HL-60 (cell line): ENCODE results near the gene CACNA1D.

Experiments
- DNase-seq, 2 experiments: peaks; one replicate each; pipeline ENCODE4 v3.0.0-alpha.2; 2010 to 2020; ENCODE audit warnings: low read depth in 1 of 2, low spot score in 1 of 2
- H3K27ac ChIP-seq: fragments of 250-450 bp; sonication (Bioruptor Pico); replicated peaks from 2 replicates; pipeline ENCODE4 v1.5.1; 2020; ENCODE audit warnings: mild to moderate bottlenecking, moderate library complexity
- H3K27me3 ChIP-seq: fragments of 250-450 bp; sonication (Bioruptor Pico); 2 replicates; pipeline ENCODE4 v1.5.1; 2021; ENCODE audit warnings: mild to moderate bottlenecking, moderate library complexity; ENCODE audit not compliant: insufficient read depth, poor library complexity, severe bottlenecking
- H3K4me3 ChIP-seq: replicated peaks from 2 replicates; pipeline ENCODE4 v1.5.1; 2011; ENCODE audit warnings: mild to moderate bottlenecking, control low read depth, low read length; ENCODE audit not compliant: insufficient read depth
- GABPA ChIP-seq: IDR thresholded peaks from 2 replicates; pipeline ENCODE4 v1.6.1; 2012; ENCODE audit warnings: low read depth
- POLR2AphosphoS5 ChIP-seq: IDR thresholded peaks from 2 replicates; pipeline ENCODE4 v1.6.1; 2012; ENCODE audit warnings: low read depth
- SPI1 ChIP-seq: IDR thresholded peaks from 2 replicates; pipeline ENCODE4 v1.6.1; 2012; ENCODE audit warnings: low read depth, mild to moderate bottlenecking, borderline replicate concordance
- TF ChIP-seq, protein P1 (sequence below): IDR thresholded peaks from 2 replicates; pipeline ENCODE4 v1.6.1; 2012; ENCODE audit warnings: low read depth; ENCODE audit not compliant: insufficient replicate concordance
- TF ChIP-seq, protein P2 (sequence below): IDR thresholded peaks from one replicate; pipeline ENCODE4 v1.5.1; 2011; ENCODE audit warnings: low read length, control low read depth, inconsistent platforms; ENCODE audit not compliant: insufficient read depth

Gene CACNA1D

DNA sequence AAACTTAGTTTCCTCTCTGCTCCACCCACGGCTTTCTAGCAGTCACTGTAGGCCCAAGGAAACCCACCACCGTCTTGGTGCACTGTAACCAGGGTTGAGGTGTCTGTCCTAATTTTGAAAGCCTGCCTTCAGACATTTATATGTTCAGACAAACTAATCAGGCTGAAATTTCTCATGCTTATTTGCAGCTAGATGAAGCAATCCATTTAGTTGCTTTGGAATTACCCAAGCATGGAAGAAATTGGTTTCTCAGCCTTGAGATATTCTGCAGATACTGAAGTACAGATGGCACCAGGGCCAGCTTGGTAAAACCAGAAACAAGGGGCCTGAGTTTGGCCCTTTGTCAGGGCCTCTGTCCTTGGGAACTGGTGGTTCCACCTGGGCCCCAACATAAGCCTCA is 105.4 kb downstream of the CACNA1D start:
- DNase-seq, result no peak
- Histone ChIP-seq H3K27ac (no peak overlapping the region), H3K27me3 (peaks cover 2% of the 10 kb centered on the region), H3K4me3 (no peak overlapping the region)
- TF ChIP-seq, protein P1, sequence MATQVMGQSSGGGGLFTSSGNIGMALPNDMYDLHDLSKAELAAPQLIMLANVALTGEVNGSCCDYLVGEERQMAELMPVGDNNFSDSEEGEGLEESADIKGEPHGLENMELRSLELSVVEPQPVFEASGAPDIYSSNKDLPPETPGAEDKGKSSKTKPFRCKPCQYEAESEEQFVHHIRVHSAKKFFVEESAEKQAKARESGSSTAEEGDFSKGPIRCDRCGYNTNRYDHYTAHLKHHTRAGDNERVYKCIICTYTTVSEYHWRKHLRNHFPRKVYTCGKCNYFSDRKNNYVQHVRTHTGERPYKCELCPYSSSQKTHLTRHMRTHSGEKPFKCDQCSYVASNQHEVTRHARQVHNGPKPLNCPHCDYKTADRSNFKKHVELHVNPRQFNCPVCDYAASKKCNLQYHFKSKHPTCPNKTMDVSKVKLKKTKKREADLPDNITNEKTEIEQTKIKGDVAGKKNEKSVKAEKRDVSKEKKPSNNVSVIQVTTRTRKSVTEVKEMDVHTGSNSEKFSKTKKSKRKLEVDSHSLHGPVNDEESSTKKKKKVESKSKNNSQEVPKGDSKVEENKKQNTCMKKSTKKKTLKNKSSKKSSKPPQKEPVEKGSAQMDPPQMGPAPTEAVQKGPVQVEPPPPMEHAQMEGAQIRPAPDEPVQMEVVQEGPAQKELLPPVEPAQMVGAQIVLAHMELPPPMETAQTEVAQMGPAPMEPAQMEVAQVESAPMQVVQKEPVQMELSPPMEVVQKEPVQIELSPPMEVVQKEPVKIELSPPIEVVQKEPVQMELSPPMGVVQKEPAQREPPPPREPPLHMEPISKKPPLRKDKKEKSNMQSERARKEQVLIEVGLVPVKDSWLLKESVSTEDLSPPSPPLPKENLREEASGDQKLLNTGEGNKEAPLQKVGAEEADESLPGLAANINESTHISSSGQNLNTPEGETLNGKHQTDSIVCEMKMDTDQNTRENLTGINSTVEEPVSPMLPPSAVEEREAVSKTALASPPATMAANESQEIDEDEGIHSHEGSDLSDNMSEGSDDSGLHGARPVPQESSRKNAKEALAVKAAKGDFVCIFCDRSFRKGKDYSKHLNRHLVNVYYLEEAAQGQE, result no peak

DNA sequence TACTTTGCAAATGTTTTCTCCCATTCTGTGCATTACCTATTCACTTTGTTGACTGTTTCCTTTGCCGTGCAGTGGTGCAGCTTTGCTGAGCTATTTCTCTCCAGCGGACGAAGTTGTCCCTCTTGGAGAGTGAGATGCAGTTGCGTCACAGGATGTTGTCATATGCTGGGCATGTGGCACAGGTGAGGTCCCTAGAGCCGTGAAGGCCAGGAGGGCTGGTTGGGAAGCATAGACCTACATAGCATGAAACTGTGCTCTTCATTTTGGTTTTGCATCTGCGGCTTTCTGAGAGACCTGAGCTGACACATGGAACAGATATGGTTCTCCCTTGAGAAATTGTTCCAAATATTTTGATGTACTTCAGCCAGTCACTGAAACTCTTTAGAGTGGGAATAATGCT is 108.5 kb downstream of the CACNA1D start:
- TF ChIP-seq, protein P2, sequence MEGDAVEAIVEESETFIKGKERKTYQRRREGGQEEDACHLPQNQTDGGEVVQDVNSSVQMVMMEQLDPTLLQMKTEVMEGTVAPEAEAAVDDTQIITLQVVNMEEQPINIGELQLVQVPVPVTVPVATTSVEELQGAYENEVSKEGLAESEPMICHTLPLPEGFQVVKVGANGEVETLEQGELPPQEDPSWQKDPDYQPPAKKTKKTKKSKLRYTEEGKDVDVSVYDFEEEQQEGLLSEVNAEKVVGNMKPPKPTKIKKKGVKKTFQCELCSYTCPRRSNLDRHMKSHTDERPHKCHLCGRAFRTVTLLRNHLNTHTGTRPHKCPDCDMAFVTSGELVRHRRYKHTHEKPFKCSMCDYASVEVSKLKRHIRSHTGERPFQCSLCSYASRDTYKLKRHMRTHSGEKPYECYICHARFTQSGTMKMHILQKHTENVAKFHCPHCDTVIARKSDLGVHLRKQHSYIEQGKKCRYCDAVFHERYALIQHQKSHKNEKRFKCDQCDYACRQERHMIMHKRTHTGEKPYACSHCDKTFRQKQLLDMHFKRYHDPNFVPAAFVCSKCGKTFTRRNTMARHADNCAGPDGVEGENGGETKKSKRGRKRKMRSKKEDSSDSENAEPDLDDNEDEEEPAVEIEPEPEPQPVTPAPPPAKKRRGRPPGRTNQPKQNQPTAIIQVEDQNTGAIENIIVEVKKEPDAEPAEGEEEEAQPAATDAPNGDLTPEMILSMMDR, result no peak
- TF ChIP-seq, protein P1, result no peak
- TF ChIP-seq GABPA, result no peak
- Histone ChIP-seq H3K27ac (no peak overlapping the region), H3K27me3 (no peaks in the 10 kb centered on the region), H3K4me3 (no peak overlapping the region)
- no peak for DNase-seq

DNA sequence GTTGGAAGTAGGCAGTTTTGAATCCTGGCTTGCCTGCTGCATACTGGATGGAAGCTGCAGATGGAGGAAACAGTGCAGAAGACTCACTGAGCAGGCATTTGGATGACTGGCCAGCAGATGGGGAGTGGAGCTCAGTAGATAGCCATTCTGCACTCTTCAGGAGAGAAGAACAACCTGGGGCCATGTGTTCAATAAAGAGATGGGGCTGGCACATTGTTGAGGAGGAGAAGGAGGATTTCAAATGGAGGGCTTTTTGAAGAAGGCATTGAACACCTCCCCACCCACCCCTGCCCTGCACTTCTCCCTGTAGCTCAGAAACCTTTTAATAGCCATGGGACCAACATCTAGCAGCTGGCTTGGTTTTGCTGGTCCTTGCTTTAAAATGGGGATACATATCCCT is 109.8 kb downstream of the CACNA1D start:
- no peak for TF ChIP-seq SPI1
- TF ChIP-seq, protein P2, result no peak
- TF ChIP-seq POLR2AphosphoS5, result no peak
- TF ChIP-seq, protein P1, result no peak
- TF ChIP-seq GABPA, result no peak
- DNase-seq, result no peak
- no peaks in the 10 kb centered on the region for H3K27me3 ChIP-seq
- H3K4me3 ChIP-seq, result no peak overlapping the region
- no peak overlapping the region for H3K27ac ChIP-seq

DNA sequence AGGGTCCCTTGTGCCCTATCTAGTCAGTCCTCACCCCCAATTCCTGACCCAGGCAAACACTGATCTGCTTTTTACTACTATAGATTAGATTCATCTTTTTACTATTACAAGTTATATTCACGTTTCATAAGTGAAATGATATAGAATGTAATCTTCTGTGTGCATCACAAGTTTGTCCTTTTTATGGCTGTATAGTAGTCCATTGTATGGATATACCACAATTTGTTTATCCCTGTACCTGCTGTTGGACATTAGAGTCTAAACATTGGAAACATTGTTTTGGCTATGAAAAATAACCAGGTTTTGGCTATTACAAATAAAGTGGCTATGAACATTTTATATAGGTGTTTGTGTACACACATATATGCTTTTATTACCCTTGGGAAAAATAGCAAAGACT is 112.4 kb downstream of the CACNA1D start:
- Histone ChIP-seq H3K27me3 (no peaks in the 10 kb centered on the region), H3K27ac (no peak overlapping the region), H3K4me3 (no peak overlapping the region)
- TF ChIP-seq POLR2AphosphoS5 (no peak), GABPA (no peak), SPI1 (no peak)
- TF ChIP-seq, protein P1, result no peak
- TF ChIP-seq, protein P2, result no peak
- no peak for DNase-seq
